ENCODE results near the gene PMS1. TPM values are rescaled to one million over a fixed set of nuclear protein-coding genes. Genes with fewer than 3 reads are reported as not detected.

PMS1 gene
- polyA plus RNA-seq, 1 donor (not counting 4 experiments of a cell fraction or from before 2014, with no cell fraction given) = 14.8 TPM

GRCh38 chr2:189835855-189836558, 51.8 kb downstream of the PMS1 start:
- no peak for TF ChIP-seq EZH2 (IDR thresholded peaks at IDR 0.05; ENCODE audit: low read length)
- TF ChIP-seq CTCF (optimal IDR thresholded peaks at IDR 0.05 in 1 of 3, IDR thresholded peaks at IDR 0.05 in 1 of 3, conservative IDR thresholded peaks at IDR 0.05 in 1 of 3; ENCODE audit: extremely low read depth in 1 of 3, insufficient read depth in 2 of 3, low read length in 3 of 3) = no peak
- Histone ChIP-seq H3K9me1 (ENCODE audit: control insufficient read depth, extremely low read depth, insufficient read depth, low read length) (no peaks in the 10 kb centered on the region), H4K20me1 (ENCODE audit: control insufficient read depth, extremely low read depth, insufficient read depth, low read length) (no peaks in the 10 kb centered on the region), H3K4me2 (ENCODE audit: control insufficient read depth, extremely low read depth, insufficient read depth, low read depth, low read length) (no peak overlapping the region), H3K4me3 (ENCODE audit: control insufficient read depth in 2 of 3, extremely low read depth in 1 of 3, insufficient read depth in 2 of 3, low read depth in 1 of 3, low read length in 3 of 3) (no peak overlapping the region), H3K36me3 (ENCODE audit: control insufficient read depth in 2 of 2, extremely low read depth in 1 of 2, insufficient read depth in 2 of 2, low read length in 2 of 2) (peaks cover 1 to 6% of the 10 kb centered on the region in 2 experiments), H3K9ac (ENCODE audit: control insufficient read depth, extremely low read depth, insufficient read depth, low read length) (no peak overlapping the region), H3K27me3 (ENCODE audit: control insufficient read depth, extremely low read depth, insufficient read depth, low read length) (no peaks in the 10 kb centered on the region), H3K9me3 (ENCODE audit: control insufficient read depth, low read depth, low read length) (no peaks in the 10 kb centered on the region), H3K79me2 (ENCODE audit: control insufficient read depth, insufficient read depth, low read length) (no peaks in the 10 kb centered on the region), H2AFZ (ENCODE audit: control insufficient read depth, low read length) (no peak overlapping the region), H3K4me1 (ENCODE audit: control insufficient read depth, extremely low read depth, insufficient read depth, low read length) (peaks cover 6% of the 10 kb centered on the region), H3K27ac (ENCODE audit: control insufficient read depth, insufficient read depth, low read length) (peak overlapping the region; percentile 25)
- no peak for DNase-seq (ENCODE audit: low read depth, low spot score)
- FAIRE-seq = no peak
- dilution Hi-C loops (cut with MboI; ENCODE audit: extremely low pct_ligation_motif_present, low sequenced_read_pairs) = no loop called here

- H3K4me1 ChIP-seq (ENCODE audit: control insufficient read depth, extremely low read depth, insufficient read depth, low read length) = peaks cover 6% of the 10 kb centered on the region
- H2AFZ ChIP-seq (ENCODE audit: control insufficient read depth, low read length) = no peak overlapping the region
- TF ChIP-seq CTCF (optimal IDR thresholded peaks at IDR 0.05 in 1 of 3, IDR thresholded peaks at IDR 0.05 in 1 of 3, conservative IDR thresholded peaks at IDR 0.05 in 1 of 3; ENCODE audit: extremely low read depth in 1 of 3, insufficient read depth in 2 of 3, low read length in 3 of 3) (no peak), EZH2 (IDR thresholded peaks at IDR 0.05; ENCODE audit: low read length) (no peak)
- dilution Hi-C loops (cut with MboI; ENCODE audit: extremely low pct_ligation_motif_present, low sequenced_read_pairs) = no loop called here
- peak overlapping the region; percentile 25 for H3K27ac ChIP-seq (ENCODE audit: control insufficient read depth, insufficient read depth, low read length)
- H3K36me3 ChIP-seq (ENCODE audit: control insufficient read depth in 2 of 2, extremely low read depth in 1 of 2, insufficient read depth in 2 of 2, low read length in 2 of 2) = peaks cover 1 to 9% of the 10 kb centered on the region in 2 experiments
- H4K20me1 ChIP-seq (ENCODE audit: control insufficient read depth, extremely low read depth, insufficient read depth, low read length) = no peaks in the 10 kb centered on the region
- H3K4me3 ChIP-seq (ENCODE audit: control insufficient read depth in 2 of 3, extremely low read depth in 1 of 3, insufficient read depth in 2 of 3, low read depth in 1 of 3, low read length in 3 of 3) = no peak overlapping the region
- no peaks in the 10 kb centered on the region for H3K9me3 ChIP-seq (ENCODE audit: control insufficient read depth, low read depth, low read length)
- H3K27me3 ChIP-seq (ENCODE audit: control insufficient read depth, extremely low read depth, insufficient read depth, low read length) = no peaks in the 10 kb centered on the region
- no peaks in the 10 kb centered on the region for H3K9me1 ChIP-seq (ENCODE audit: control insufficient read depth, extremely low read depth, insufficient read depth, low read length)
- H3K4me2 ChIP-seq (ENCODE audit: control insufficient read depth, extremely low read depth, insufficient read depth, low read depth, low read length) = peak overlapping the region; percentile 0
- H3K9ac ChIP-seq (ENCODE audit: control insufficient read depth, extremely low read depth, insufficient read depth, low read length) = no peak overlapping the region
- no peaks in the 10 kb centered on the region for H3K79me2 ChIP-seq (ENCODE audit: control insufficient read depth, insufficient read depth, low read length)
- no peak for FAIRE-seq
- DNase-seq (ENCODE audit: low read depth, low spot score) = no peak
Observed at GRCh38 chr2:189836644-189837043, 52.4 kb downstream of the PMS1 start.

Data from keratinocyte (primary cell).